IMR-90 (cell line): ENCODE results near the gene WSB1. TPM values are rescaled to one million over a fixed set of nuclear protein-coding genes. Genes with fewer than 3 reads are reported as not detected.

Experiments used
- ATAC-seq: fragments of 200-7000 bp; cut with Tn5 transposase; 2 replicates; pipeline ENCODE4 v1.9.1; 2020; ENCODE audit warnings: low read depth, mild to moderate bottlenecking, moderate library complexity
- BruUV-seq: library from RNA; stranded (reverse); fragments of 400-500 nt; replicated peaks from 2 replicates; lab custom pipeline; 2021; lab: Mats Ljungman, UMichigan
- CTCF ChIA-PET: fragments of 300-600 bp; formaldehyde crosslinking; extraction: SDS; loops from one replicate; lab custom pipeline; 2021; ENCODE audit warnings: antibody characterized with exemption; lab: Yijun Ruan, JAX
- POLR2A ChIA-PET: fragments of 300-600 bp; sonication (Branson Sonifier 250); formaldehyde crosslinking; loops from one replicate; lab custom pipeline; 2022; ENCODE audit warnings: antibody characterized with exemption; ENCODE audit not compliant: unreplicated experiment; lab: Charles Lee
- DNase-seq: peaks from one replicate; pipeline ENCODE4 v3.0.0; 2013
- H2AFZ ChIP-seq: replicated peaks from 2 replicates; pipeline ENCODE3; 2013; ENCODE audit warnings: low read length, mild to moderate bottlenecking; ENCODE audit not compliant: poor library complexity
- H2AK5ac ChIP-seq: 2 replicates; pipeline ENCODE4 v1.6.1; 2013; ENCODE audit warnings: low read depth, low read length, inconsistent platforms
- H2AK9ac ChIP-seq: replicated peaks from 2 replicates; pipeline ENCODE3; 2013; ENCODE audit warnings: mild to moderate bottlenecking, low read depth, low read length, moderate library complexity; ENCODE audit not compliant: poor library complexity
- H2BK120ac ChIP-seq: 2 replicates; pipeline ENCODE4 v1.6.1; 2013; ENCODE audit warnings: low read depth, low read length, inconsistent platforms
- H2BK15ac ChIP-seq: 3 replicates; pipeline ENCODE4 v1.6.1; 2013; ENCODE audit warnings: low read depth, low read length, inconsistent platforms
- H2BK20ac ChIP-seq: 2 replicates; pipeline ENCODE4 v1.6.1; 2013; ENCODE audit warnings: low read depth, mild to moderate bottlenecking, inconsistent platforms, low read length, moderate library complexity
- H2BK5ac ChIP-seq: 2 replicates; pipeline ENCODE4 v1.6.1; 2013; ENCODE audit warnings: mild to moderate bottlenecking, low read depth, low read length, inconsistent platforms; ENCODE audit not compliant: poor library complexity, severe bottlenecking
- H3K14ac ChIP-seq: replicated peaks from 2 replicates; pipeline ENCODE4 v1.6.1; 2013; ENCODE audit warnings: low read depth, low read length, inconsistent platforms
- H3K18ac ChIP-seq: 2 replicates; pipeline ENCODE4 v1.6.1; 2013; ENCODE audit warnings: low read depth, low read length, control low read depth
- H3K23ac ChIP-seq: 2 replicates; pipeline ENCODE4 v1.6.1; 2013; ENCODE audit warnings: low read depth, low read length, inconsistent platforms
- H3K27ac ChIP-seq: 2 replicates; pipeline ENCODE4 v1.5.1; 2013; ENCODE audit warnings: mild to moderate bottlenecking, control low read depth, low read length; ENCODE audit not compliant: insufficient read depth
- H3K27me3 ChIP-seq: 2 replicates; pipeline ENCODE4 v1.6.1; 2013; ENCODE audit warnings: low read length; ENCODE audit not compliant: control insufficient read depth, insufficient read depth
- H3K36me3 ChIP-seq: 2 replicates; pipeline ENCODE4 v1.6.1; 2013; ENCODE audit warnings: low read length, mixed read lengths; ENCODE audit not compliant: control insufficient read depth, insufficient read depth
- H3K4ac ChIP-seq: 2 replicates; pipeline ENCODE4 v1.6.1; 2013; ENCODE audit warnings: low read depth, low read length, inconsistent platforms
- H3K4me1 ChIP-seq: 2 replicates; pipeline ENCODE4 v1.6.1; 2013; ENCODE audit warnings: low read length, mixed read lengths; ENCODE audit not compliant: control insufficient read depth, insufficient read depth
- H3K4me2 ChIP-seq: 2 replicates; pipeline ENCODE4 v1.6.1; 2013; ENCODE audit warnings: low read depth, mild to moderate bottlenecking, control low read depth, low read length, moderate library complexity
- H3K4me3 ChIP-seq: 2 replicates; pipeline ENCODE4 v1.5.1; 2013; ENCODE audit warnings: low read depth, mild to moderate bottlenecking, control low read depth, low read length, moderate library complexity; ENCODE audit not compliant: insufficient read depth
- H3K56ac ChIP-seq: 2 replicates; pipeline ENCODE4 v1.6.1; 2013; ENCODE audit warnings: low read length, inconsistent platforms; ENCODE audit not compliant: insufficient read depth; ENCODE audit errors: extremely low read depth
- H3K79me1 ChIP-seq, 2 experiments: 2 replicates each; pipeline ENCODE4 v1.6.1; 2013; ENCODE audit warnings: low read length in 2 of 2, inconsistent platforms in 1 of 2, low read depth in 1 of 2
- H3K9ac ChIP-seq: 2 replicates; pipeline ENCODE4 v1.6.1; 2013; ENCODE audit warnings: low read depth, low read length, control low read depth
- H3K9me1 ChIP-seq: 2 replicates; pipeline ENCODE4 v1.6.1; 2013; ENCODE audit warnings: low read length, inconsistent platforms; ENCODE audit not compliant: insufficient read depth
- H3K9me3 ChIP-seq: 2 replicates; pipeline ENCODE4 v1.6.1; 2013; ENCODE audit warnings: low read length; ENCODE audit not compliant: control insufficient read depth, insufficient read depth
- H4K20me1 ChIP-seq: 2 replicates; pipeline ENCODE4 v1.6.1; 2013; ENCODE audit warnings: low read length, inconsistent platforms; ENCODE audit not compliant: insufficient read depth
- H4K5ac ChIP-seq: 2 replicates; pipeline ENCODE4 v1.6.1; 2013; ENCODE audit warnings: mild to moderate bottlenecking, low read depth, low read length, control low read depth
- H4K8ac ChIP-seq, 2 experiments: 2 replicates each; pipeline ENCODE4 v1.6.1; 2013; ENCODE audit warnings: low read depth in 2 of 2, low read length in 2 of 2, control low read depth in 1 of 2, inconsistent platforms in 1 of 2
- H4K91ac ChIP-seq: 2 replicates; pipeline ENCODE4 v1.6.1; 2013; ENCODE audit warnings: low read depth, low read length, inconsistent platforms; ENCODE audit not compliant: insufficient read depth
- CEBPB ChIP-seq: IDR thresholded peaks from 2 replicates; pipeline ENCODE4 v1.6.1; 2012; ENCODE audit warnings: low read depth, low read length, improper control_type of control experiment
- CHD1 ChIP-seq: IDR thresholded peaks from 2 replicates; pipeline ENCODE4 v1.6.1; 2012; ENCODE audit warnings: low read depth, low read length, improper control_type of control experiment
- WGBS, 2 experiments: methylation state at CpG; one replicate each; pipeline versions ENCODE4 v1.1.5 to v1.1.7; 2013; ENCODE audit warnings: missing lambda C conversion rate in 2 of 2; ENCODE audit not compliant: insufficient read length in 1 of 2; ENCODE audit errors: extremely low coverage in 2 of 2; 5-methylcytosine and 5-hydroxymethylcytosine counted together
- dilution Hi-C: fragments of 300-500 bp; cut with HindIII; formaldehyde crosslinking; loops from one replicate; pipeline ENCODE4 v1.14.3; 2018; ENCODE audit warnings: low sequenced_read_pairs; ENCODE audit not compliant: unreplicated experiment
- in situ Hi-C: fragments of 300-500 bp; cut with MboI; formaldehyde crosslinking; loops from 3 replicates; pipeline ENCODE4 v1.14.3; 2019; ENCODE audit warnings: low sequenced_read_pairs, inconsistent platforms, mixed read lengths
- intact Hi-C: fragments of 100-400 bp; cut with micrococcal nuclease; formaldehyde crosslinking; loops from 2 replicates; pipeline ENCODE4 v1.10.0; 2022
- polyA plus RNA-seq, 3 experiments: library from polyadenylated mRNA; depleted of rRNA; stranded (reverse); fragments of >200 nt; gene quantifications; 2 replicates each; pipeline ENCODE4 v1.2.3, GENCODE V29; 2012; ENCODE audit warnings: low replicate concordance in 1 of 3
- total RNA-seq: library from RNA; depleted of rRNA; stranded (reverse); fragments of >200 nt; gene quantifications from 2 replicates; pipeline ENCODE4 v1.2.3, GENCODE V29; 2012
- TF ChIP-seq, protein P1 (sequence below): fragments of 150-350 bp; IDR thresholded peaks from 2 replicates; pipeline ENCODE4 v1.6.1; 2017; ENCODE audit warnings: mild to moderate bottlenecking, antibody characterized with exemption, low read length, low read depth

Gene WSB1
- total and polyA plus RNA-seq, 2 of the 4 experiments (the other 2 are of a cell fraction), result 140 to 266 TPM

- Histone ChIP-seq H2BK120ac (no peak overlapping the region), H4K20me1 (no peaks in the 10 kb centered on the region), H4K8ac (no peak overlapping the region), H3K56ac (no peak overlapping the region), H3K4me3 (no peak overlapping the region), H4K91ac (no peak overlapping the region), H2AFZ (no peak overlapping the region), H2BK20ac (no peak overlapping the region), H2AK9ac (no peak overlapping the region), H3K14ac (no peak overlapping the region), H3K4ac (no peak overlapping the region), H3K23ac (no peak overlapping the region), H3K9ac (no peak overlapping the region), H3K27ac (no peak overlapping the region), H2BK15ac (no peak overlapping the region), H3K79me1 (no peaks in the 10 kb centered on the region), H4K5ac (no peak overlapping the region), H3K18ac (no peak overlapping the region), H3K36me3 (no peaks in the 10 kb centered on the region), H3K4me2 (no peak overlapping the region), H3K27me3 (peaks cover 21% of the 10 kb centered on the region), H2BK5ac (no peak overlapping the region), H2AK5ac (no peak overlapping the region), H3K9me3 (no peaks in the 10 kb centered on the region), H3K4me1 (no peaks in the 10 kb centered on the region), H3K9me1 (no peaks in the 10 kb centered on the region)
- TF ChIP-seq, protein P1, sequence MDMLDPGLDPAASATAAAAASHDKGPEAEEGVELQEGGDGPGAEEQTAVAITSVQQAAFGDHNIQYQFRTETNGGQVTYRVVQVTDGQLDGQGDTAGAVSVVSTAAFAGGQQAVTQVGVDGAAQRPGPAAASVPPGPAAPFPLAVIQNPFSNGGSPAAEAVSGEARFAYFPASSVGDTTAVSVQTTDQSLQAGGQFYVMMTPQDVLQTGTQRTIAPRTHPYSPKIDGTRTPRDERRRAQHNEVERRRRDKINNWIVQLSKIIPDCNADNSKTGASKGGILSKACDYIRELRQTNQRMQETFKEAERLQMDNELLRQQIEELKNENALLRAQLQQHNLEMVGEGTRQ, result no peak
- TF ChIP-seq CHD1 (no peak), CEBPB (no peak)
- in situ Hi-C loops (no loop called here), intact Hi-C loops (no loop called here), dilution Hi-C loops (no loop called here)
- DNase-seq (no peak), ATAC-seq (no peak)
- BruUV-seq, result no TSS peak
- CTCF ChIA-PET, result no interaction called here
- WGBS, 2 experiments, result 100% methylated on average over 1 of the region's 1 CpG; no CpG with 5 or more reads in 1 of the 2 experiments
- POLR2A ChIA-PET, result no interaction called here
Observed at GRCh38 chr17:27269201-27269600, 24.7 kb upstream of the WSB1 start.
